HFFc6 (cell line): ENCODE results near the gene FSD1. TPM values are rescaled to one million over a fixed set of nuclear protein-coding genes. Genes with fewer than 3 reads are reported as not detected.

ENCODE experiments used
- DNase-seq: peaks from one replicate; pipeline ENCODE4 v3.0.0-alpha.2; 2018
- H3K27ac Mint-ChIP-seq: 2 replicates; pipeline ENCODE4 v1.8.0; 2020; ENCODE audit warnings: mild to moderate bottlenecking, mixed read lengths
- H3K27me3 Mint-ChIP-seq: 2 replicates; pipeline ENCODE4 v1.8.0; 2021; ENCODE audit warnings: mild to moderate bottlenecking, moderate library complexity, mixed read lengths; ENCODE audit not compliant: insufficient read depth
- H3K36me3 Mint-ChIP-seq: 2 replicates; pipeline ENCODE4 v1.8.0; 2021; ENCODE audit warnings: low read depth, mixed read lengths
- H3K4me1 Mint-ChIP-seq: 2 replicates; pipeline ENCODE4 v1.8.0; 2020; ENCODE audit warnings: low read depth, mixed read lengths
- H3K4me3 Mint-ChIP-seq: 2 replicates; pipeline ENCODE4 v1.8.0; 2020; ENCODE audit warnings: mild to moderate bottlenecking, moderate library complexity, mixed read lengths
- H3K9me3 Mint-ChIP-seq: 2 replicates; pipeline ENCODE4 v1.8.0; 2020; ENCODE audit warnings: mild to moderate bottlenecking, mixed read lengths
- long read RNA-seq: library from polyadenylated mRNA; unstranded; transcript quantifications from one replicate; pipeline ENCODE4 v2.0.0, GENCODE V29; 2019
- total RNA-seq, 6 experiments: library from RNA; stranded (reverse); fragmentation: NEBNext Ultra II Directional; extraction: Animal tissue kit (Norgen Biotek cat#: 25700); gene quantifications; 2 replicates in 1 of 6; 3 replicates in 5 of 6; pipeline ENCODE4 v1.2.3, GENCODE V29; 2021
- TF ChIP-seq, protein P1 (sequence below): fragments of 200-600 bp; sonication (generic); IDR thresholded peaks from 2 replicates; pipeline ENCODE4 v1.5.0; 2021; ENCODE audit warnings: antibody characterized with exemption, mild to moderate bottlenecking

The FSD1 gene
- total RNA-seq: 10 to 100 TPM in 5 of 6 experiments, 1 to 10 TPM in 1; 9.2 to 15.2 (median 12.2) TPM
- long read RNA-seq, transcript FSD1-201 (13 exons, 1,831 nt): major isoform, 17 of 21 reads
- long read RNA-seq, partial matches to known transcripts: 1 of 21 reads
- long read RNA-seq, other reads (novel, unspliced or antisense): 3 of 21 reads

DNA sequence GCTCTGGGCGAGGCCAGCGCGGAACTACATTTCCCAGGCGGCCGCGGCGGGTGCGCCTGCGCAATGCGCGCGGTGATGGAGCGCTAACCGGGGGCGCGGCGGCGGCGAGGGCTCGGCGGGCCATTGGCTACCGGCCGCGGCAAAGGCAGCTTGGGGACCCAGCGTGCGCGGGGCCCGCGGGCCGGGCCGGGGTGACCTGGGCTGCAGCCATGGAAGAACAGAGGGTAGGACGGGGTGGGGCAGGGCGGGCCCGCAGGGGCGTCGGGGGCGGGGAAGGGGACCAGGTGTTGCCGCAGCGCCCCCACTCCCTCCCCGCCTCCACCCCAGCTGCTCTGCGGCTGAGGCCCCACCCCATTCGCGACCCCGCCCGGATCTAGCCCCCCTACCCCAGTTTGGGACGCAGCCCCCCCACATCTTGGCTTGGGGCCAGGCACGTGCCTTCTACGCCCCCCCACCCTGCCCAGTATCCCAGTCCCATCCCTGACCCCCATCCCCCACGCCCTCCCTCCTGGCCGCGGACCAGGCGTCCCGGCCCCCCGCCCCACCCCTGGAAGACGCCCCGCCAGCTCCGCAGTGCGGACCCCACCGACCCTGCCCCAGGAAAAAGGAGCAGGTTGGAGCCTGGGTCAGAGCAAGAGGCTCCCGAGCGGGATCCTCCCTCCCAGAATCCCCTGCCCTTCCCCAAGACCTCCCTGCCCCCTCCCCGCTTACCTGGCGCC, at the start of gene FSD1:
Gene FSD1, plus strand, starts transcription at position 61 of the 719 bp plus-strand sequence. Its CDS starts 149 bp downstream, at position 210.
- DNase-seq: peak; percentile 50
- Mint-ChIP-seq H3K36me3 (peaks cover 5% of the 10 kb centered on the region; the same call in 1 of the 2 replicates), H3K4me1 (no peaks in the 10 kb centered on the region), H3K4me3 (peak within 1 kb of the TSS; percentile 64), H3K9me3 (no peaks in the 10 kb centered on the region), H3K27me3 (peaks cover 2% of the 10 kb centered on the region), H3K27ac (no peak within 1 kb of the TSS)
- TF ChIP-seq, protein P1, sequence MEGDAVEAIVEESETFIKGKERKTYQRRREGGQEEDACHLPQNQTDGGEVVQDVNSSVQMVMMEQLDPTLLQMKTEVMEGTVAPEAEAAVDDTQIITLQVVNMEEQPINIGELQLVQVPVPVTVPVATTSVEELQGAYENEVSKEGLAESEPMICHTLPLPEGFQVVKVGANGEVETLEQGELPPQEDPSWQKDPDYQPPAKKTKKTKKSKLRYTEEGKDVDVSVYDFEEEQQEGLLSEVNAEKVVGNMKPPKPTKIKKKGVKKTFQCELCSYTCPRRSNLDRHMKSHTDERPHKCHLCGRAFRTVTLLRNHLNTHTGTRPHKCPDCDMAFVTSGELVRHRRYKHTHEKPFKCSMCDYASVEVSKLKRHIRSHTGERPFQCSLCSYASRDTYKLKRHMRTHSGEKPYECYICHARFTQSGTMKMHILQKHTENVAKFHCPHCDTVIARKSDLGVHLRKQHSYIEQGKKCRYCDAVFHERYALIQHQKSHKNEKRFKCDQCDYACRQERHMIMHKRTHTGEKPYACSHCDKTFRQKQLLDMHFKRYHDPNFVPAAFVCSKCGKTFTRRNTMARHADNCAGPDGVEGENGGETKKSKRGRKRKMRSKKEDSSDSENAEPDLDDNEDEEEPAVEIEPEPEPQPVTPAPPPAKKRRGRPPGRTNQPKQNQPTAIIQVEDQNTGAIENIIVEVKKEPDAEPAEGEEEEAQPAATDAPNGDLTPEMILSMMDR: no peak

GRCh38 chr19:4256563-4256962, 47.8 kb upstream of the FSD1 start:
- Mint-ChIP-seq H3K27me3 (no peaks in the 10 kb centered on the region; the same call in none of the 2 replicates), H3K4me1 (no peaks in the 10 kb centered on the region), H3K27ac (no peak overlapping the region), H3K36me3 (peaks cover 38% of the 10 kb centered on the region), H3K4me3 (no peak overlapping the region), H3K9me3 (no peaks in the 10 kb centered on the region; the same call in 1 of the 2 replicates)
- DNase-seq: no peak
- TF ChIP-seq, protein P1: peak; percentile 41; the same call in 1 of the 2 replicates

DNA sequence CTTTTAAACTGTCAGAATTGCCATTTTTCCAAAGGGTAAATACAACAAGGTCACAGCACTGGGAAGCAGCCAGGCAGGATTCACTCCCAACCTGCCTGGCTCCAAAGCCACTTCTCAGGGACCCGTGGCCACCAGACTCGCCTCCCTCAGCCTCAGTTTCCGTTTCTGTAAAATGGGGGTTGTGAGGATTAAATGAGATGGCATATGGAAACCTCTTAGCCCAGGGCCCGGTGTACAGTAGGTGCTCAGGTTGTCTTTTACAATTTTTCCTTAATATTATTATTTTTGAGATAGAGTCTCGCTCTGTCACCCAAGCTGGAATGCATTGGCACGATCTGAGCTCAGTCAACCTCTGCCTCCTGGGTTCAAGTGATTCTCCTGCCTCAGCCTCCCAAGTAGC, 47.4 kb upstream of the FSD1 start:
- H3K4me1 Mint-ChIP-seq: no peaks in the 10 kb centered on the region
- H3K27ac Mint-ChIP-seq: no peak overlapping the region
- H3K4me3 Mint-ChIP-seq: no peak overlapping the region
- no peaks in the 10 kb centered on the region; the same call in 1 of the 2 replicates for H3K9me3 Mint-ChIP-seq
- TF ChIP-seq, protein P1: no peak
- DNase-seq: no peak
- H3K36me3 Mint-ChIP-seq: peaks cover 38% of the 10 kb centered on the region
- H3K27me3 Mint-ChIP-seq: no peaks in the 10 kb centered on the region; the same call in none of the 2 replicates

GRCh38 chr19:4258181-4258580, 46.2 kb upstream of the FSD1 start:
- Mint-ChIP-seq H3K27me3 (no peaks in the 10 kb centered on the region; the same call in none of the 2 replicates), H3K4me1 (no peaks in the 10 kb centered on the region), H3K4me3 (no peak overlapping the region), H3K27ac (no peak overlapping the region), H3K9me3 (no peaks in the 10 kb centered on the region; the same call in 1 of the 2 replicates), H3K36me3 (peaks cover 31% of the 10 kb centered on the region)
- no peak for DNase-seq
- TF ChIP-seq, protein P1: no peak

DNA sequence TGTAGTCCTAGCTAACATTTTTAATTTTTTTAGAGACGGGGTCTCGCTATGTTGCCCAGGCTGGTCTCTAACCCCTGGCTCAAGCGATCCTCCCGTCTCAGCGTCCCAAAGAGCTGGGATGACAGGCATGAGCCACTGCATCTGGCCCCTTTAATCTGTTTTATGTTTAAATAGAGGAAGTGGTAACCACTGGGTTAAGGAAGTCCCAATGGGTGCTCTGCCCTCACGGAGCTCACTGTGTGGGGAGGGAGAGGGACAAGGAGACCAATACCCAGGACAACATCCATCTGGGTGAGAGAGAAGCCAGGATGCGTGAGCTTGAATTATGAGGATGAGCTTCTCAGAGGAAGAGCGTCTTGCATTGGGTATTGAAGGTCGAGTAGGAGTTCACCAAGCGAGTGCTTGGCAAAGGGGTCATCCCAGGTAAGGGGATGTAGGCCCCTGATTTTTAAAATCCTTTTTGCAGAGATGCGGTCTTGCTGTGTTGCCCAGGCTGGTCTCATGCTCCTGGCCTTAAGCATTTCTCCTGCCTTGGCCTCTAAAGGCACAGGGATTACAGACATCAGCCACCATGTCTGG, 43.7 kb upstream of the FSD1 start:
- Mint-ChIP-seq H3K36me3 (peaks cover 17% of the 10 kb centered on the region), H3K9me3 (no peaks in the 10 kb centered on the region), H3K27me3 (no peaks in the 10 kb centered on the region; the same call in 1 of the 2 replicates), H3K4me1 (no peaks in the 10 kb centered on the region), H3K4me3 (no peak overlapping the region), H3K27ac (no peak overlapping the region)
- DNase-seq: no peak
- TF ChIP-seq, protein P1: no peak
